RWPE1 (cell line): ENCODE measurements around the gene FAM222A.

ENCODE experiments used
- CTCF ChIA-PET: fragments of 350-600 bp; sonication (Branson Sonifier 250); formaldehyde crosslinking; extraction: SDS; loops from one replicate; lab custom pipeline; 2021; lab: Yijun Ruan, JAX
- POLR2A ChIA-PET: fragments of 400-600 bp; formaldehyde crosslinking; extraction: SDS; loops from one replicate; lab custom pipeline; 2020; ENCODE audit warnings: antibody characterized with exemption; ENCODE audit not compliant: low non-redundant PET; lab: Yijun Ruan, JAX
- DNase-seq: peaks from one replicate; pipeline ENCODE4 v3.0.0; 2012; ENCODE audit warnings: low spot score
- H3K27ac ChIP-seq: fragments of 450-650 bp; 2 replicates; pipeline ENCODE4 v1.5.1; 2017
- TF ChIP-seq, protein P1 (sequence below): fragments of 450-650 bp; conservative IDR thresholded peaks from 2 replicates; pipeline ENCODE4 v1.5.1; 2017; ENCODE audit warnings: low read depth, mild to moderate bottlenecking

FAM222A gene

DNA sequence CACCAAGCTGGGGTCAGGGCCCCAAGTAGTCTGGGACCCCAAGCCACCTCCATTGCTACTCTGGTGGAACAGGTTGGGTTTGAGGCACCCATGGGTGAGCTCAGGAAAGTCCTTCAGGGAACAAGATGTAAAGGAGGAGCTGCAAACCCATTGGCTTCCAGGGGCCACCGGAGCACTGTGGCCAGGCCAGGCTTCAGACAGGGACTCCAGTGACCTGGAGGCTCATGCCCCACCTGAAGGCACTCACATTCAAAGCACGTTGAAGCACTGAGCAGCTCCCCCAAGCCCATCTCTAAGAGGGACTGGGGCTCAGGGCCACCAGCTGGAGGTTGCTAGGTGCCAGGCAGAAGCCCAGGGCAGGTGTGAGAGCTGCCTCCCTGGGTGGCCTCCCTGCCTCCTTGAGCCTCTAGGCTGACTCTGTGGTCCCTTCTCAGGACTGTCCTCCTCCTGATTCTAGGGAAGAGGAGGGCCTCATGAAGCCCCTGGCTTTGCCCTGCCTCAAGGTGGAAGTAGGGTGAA is 49.1 kb downstream of the FAM222A start:
- no peak overlapping the region for H3K27ac ChIP-seq
- ChIA-PET CTCF (interaction anchor here (0.5 to 0.6 kb wide), 2 partner anchors 17 to 1692 kb away, joined by 3 read pairs; no protein-coding TSS in a partner anchor), POLR2A (no interaction called here)
- DNase-seq = no peak
- TF ChIP-seq, protein P1, sequence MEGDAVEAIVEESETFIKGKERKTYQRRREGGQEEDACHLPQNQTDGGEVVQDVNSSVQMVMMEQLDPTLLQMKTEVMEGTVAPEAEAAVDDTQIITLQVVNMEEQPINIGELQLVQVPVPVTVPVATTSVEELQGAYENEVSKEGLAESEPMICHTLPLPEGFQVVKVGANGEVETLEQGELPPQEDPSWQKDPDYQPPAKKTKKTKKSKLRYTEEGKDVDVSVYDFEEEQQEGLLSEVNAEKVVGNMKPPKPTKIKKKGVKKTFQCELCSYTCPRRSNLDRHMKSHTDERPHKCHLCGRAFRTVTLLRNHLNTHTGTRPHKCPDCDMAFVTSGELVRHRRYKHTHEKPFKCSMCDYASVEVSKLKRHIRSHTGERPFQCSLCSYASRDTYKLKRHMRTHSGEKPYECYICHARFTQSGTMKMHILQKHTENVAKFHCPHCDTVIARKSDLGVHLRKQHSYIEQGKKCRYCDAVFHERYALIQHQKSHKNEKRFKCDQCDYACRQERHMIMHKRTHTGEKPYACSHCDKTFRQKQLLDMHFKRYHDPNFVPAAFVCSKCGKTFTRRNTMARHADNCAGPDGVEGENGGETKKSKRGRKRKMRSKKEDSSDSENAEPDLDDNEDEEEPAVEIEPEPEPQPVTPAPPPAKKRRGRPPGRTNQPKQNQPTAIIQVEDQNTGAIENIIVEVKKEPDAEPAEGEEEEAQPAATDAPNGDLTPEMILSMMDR = no peak

DNA sequence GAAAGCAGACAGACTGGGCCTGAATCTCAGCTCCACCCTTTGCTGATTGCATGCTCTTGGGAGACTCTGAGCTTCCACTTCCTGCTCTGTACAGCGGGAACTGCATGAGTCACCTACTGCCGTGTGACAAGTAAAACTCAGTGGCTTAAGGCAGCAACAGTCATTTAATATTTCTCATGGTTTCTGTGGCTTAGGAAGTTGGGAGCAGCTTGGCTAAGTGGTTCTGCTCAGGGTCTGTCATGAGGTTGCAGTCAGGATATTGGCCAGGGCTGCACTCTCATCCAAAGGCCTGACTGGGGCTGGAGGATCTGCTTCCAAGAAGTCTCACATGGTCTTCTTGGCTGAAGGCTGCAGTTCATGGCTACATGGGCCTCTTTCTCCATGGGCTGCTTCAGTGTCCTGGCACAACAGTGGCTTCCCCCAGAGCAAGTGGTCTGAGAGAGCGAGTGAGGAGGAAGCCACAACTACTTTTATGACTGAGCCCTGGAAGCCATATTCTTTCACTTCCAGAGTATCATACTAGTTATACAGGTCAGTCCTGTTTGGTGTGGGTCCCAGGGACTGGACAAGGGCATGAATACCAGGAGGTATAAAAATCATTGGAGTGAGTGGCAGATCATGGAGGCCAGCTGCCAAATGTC is 49.7 kb downstream of the FAM222A start:
- POLR2A ChIA-PET = no interaction called here
- H3K27ac ChIP-seq = no peak overlapping the region
- DNase-seq = no peak
- CTCF ChIA-PET = interaction anchor here (0.5 to 0.6 kb wide), 2 partner anchors 17 to 1692 kb away, joined by 3 read pairs; no protein-coding TSS in a partner anchor
- TF ChIP-seq, protein P1 = no peak

DNA sequence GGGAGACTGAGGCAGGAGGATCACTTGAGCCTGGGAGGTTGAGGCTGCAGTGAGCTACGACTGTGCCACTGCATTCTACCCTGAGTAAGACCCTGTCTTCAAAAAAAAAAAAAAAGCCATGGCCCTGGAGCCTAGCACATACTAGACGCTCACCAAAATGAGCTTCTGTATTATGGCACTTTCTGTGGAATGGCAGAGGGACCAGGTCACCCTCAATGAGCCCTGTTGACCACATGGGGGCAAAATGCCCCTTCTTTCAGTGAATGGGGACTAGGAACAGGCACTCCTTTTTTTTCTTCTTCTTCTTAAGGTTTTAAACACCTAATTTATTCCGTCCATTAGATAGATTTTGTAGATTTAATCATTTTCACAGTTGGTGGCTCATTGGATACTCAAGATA is 50.5 kb downstream of the FAM222A start:
- POLR2A ChIA-PET = no interaction called here

DNA sequence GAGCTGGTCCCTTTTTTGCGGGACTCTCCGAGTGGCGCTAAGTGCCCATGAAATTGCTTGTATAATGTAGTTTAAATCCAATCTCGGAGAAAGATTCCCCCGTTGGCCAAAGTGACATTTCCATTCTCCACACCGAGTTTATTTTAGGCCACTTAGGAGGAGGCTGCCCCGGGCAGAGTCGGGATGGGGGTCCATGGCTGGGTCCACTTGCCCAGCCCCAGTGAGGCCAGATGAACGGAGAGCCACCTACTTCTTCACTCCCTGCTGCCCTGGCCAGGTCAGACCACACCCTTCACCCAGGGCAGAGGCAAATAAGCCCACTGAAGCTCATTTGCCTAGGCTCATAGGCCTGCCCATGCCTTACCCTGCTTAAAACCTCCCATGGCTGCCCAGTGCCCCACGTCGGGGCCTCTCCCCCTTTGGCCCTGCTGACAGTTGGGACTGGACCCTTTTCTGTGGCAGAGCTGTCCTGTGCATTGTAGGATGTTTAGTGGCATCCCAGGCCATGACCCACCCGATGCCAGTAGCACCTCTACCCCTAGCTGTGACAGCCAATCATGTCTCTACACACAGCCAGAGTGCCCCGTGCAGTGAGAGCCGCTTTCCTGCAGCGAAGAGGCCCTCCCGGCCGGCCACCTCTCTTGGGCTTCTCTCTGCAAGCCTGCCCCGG is 51.3 kb downstream of the FAM222A start:
- TF ChIP-seq, protein P1 = no peak
- ChIA-PET POLR2A (no interaction called here), CTCF (interaction anchor here (1.1 to 2.0 kb wide), 2 partner anchors 11 to 167 kb away, joined by 3 to 7 read pairs; no protein-coding TSS in a partner anchor)
- no peak for DNase-seq
- no peak overlapping the region for H3K27ac ChIP-seq

More for the DNA sequence above, 50.5 kb downstream of the FAM222A start:
- no peak overlapping the region for H3K27ac ChIP-seq
- no peak for DNase-seq
- TF ChIP-seq, protein P1 = no peak
- CTCF ChIA-PET = interaction anchor here (0.6 to 2.0 kb wide), 2 partner anchors 12 to 256 kb away, joined by 3 to 7 read pairs; no protein-coding TSS in a partner anchor

DNA sequence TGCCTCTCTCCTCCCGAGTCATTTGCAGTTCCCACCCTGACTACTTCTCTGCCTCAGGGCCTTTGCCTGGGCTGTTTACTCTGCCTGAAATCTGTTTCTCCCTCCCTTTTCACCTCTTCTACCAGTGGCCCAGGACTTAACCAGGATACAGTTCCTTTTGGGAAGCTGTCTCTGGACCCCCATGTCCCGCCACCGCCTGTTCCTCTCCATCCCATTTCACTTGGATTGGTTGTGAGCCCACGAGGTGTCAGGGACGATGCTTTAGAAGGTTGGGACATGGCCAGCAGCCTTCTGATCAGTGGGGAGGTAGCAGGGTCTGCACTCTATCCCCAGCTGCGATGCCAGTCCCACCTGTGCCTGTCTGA is 51.8 kb downstream of the FAM222A start:
- CTCF ChIA-PET = interaction anchor here (1.1 to 2.0 kb wide), 2 partner anchors 11 to 168 kb away, joined by 3 to 7 read pairs; no protein-coding TSS in a partner anchor
- POLR2A ChIA-PET = no interaction called here

DNA sequence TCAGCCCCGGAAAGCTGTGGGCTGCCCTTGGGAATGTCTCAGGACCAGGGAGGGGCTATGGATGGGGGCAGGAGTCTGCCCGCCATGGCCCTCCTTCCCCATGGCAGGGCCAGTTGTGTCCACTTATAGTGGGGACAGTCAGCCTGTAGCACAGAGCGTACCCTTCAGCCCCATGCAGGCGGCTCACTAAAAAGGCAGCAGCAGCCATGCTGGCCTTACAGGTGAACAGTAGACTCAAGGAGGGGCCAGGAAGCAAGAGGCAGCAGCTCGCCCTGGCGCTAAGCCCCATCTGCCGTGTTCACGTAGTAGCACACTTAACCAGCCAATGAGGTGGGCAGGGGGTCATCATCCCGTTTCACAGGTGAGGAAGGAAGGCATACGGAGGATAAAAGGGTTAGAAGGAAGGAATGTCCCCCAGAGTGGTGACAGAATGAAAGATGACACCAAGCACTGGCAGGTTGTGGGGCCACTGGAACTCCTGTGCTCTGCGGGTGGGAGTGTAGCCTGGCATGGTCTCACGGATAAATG is 52.7 kb downstream of the FAM222A start:
- no peak for DNase-seq
- CTCF ChIA-PET = interaction anchor here (0.6 to 2.0 kb wide), 3 partner anchors 9 to 168 kb away, joined by 3 to 7 read pairs (median 3); no protein-coding TSS in a partner anchor
- POLR2A ChIA-PET = no interaction called here
- no peak overlapping the region for H3K27ac ChIP-seq
- TF ChIP-seq, protein P1 = no peak

More for the DNA sequence above, 51.8 kb downstream of the FAM222A start:
- no peak overlapping the region for H3K27ac ChIP-seq
- TF ChIP-seq, protein P1 = no peak
- DNase-seq = no peak
